Tibial artery (tissue), 4 donors: Measurements from ENCODE around the gene MMP26.

Experiments used
- DNase-seq, 2 donors: peaks; one replicate each; pipeline ENCODE4 v3.0.0-alpha.2; 2019
- H3K27ac ChIP-seq, 2 donors: fragments of 200-600 bp; sonication (generic) in 1 of 2; 1 replicate in 1 of 2; 2 replicates in 1 of 2; pipeline ENCODE4 v1.5.1; 2018 to 2019; ENCODE audit warnings: mild to moderate bottlenecking in 1 of 2
- H3K27me3 ChIP-seq, 2 donors: fragments of 200-600 bp; sonication (generic) in 1 of 2; one replicate each; pipeline versions ENCODE4 v1.5.1 to v1.6.0; 2016 to 2019
- H3K36me3 ChIP-seq, 3 donors: fragments of 200-600 bp; sonication (generic) in 2 of 3; one replicate each; pipeline ENCODE4 v1.5.1; 2016 to 2019; ENCODE audit warnings: mild to moderate bottlenecking in 2 of 3
- H3K4me1 ChIP-seq, 4 donors: fragments of 200-600 bp; sonication (generic) in 2 of 4; 1 replicate in 3 of 4; 2 replicates in 1 of 4; pipeline ENCODE4 v1.5.1; 2016 to 2019
- H3K4me3 ChIP-seq, 2 donors: fragments of 200-600 bp; sonication (generic) in 1 of 2; 1 replicate in 1 of 2; 2 replicates in 1 of 2; pipeline ENCODE4 v1.5.1; 2018 to 2019; ENCODE audit warnings: mild to moderate bottlenecking in 2 of 2
- H3K9me3 ChIP-seq, 3 donors: fragments of 200-600 bp; sonication (generic) in 1 of 3; one replicate each; pipeline ENCODE4 v1.5.1; 2016 to 2019
- CTCF ChIP-seq, 2 experiments: fragments of 200-600 bp in 1 of 2; fragments of 450-650 bp in 1 of 2; IDR thresholded peaks; one replicate each; pipeline ENCODE4 v1.5.1; 2017 to 2019; ENCODE audit warnings: antibody characterized with exemption in 2 of 2, mild to moderate bottlenecking in 1 of 2, moderate library complexity in 1 of 2
- intact Hi-C: fragments of 100-400 bp; cut with DNase I; formaldehyde crosslinking; loops from one replicate; pipeline ENCODE4 v1.15.0; 2023; ENCODE audit warnings: low total_unique reads

Gene MMP26

DNA sequence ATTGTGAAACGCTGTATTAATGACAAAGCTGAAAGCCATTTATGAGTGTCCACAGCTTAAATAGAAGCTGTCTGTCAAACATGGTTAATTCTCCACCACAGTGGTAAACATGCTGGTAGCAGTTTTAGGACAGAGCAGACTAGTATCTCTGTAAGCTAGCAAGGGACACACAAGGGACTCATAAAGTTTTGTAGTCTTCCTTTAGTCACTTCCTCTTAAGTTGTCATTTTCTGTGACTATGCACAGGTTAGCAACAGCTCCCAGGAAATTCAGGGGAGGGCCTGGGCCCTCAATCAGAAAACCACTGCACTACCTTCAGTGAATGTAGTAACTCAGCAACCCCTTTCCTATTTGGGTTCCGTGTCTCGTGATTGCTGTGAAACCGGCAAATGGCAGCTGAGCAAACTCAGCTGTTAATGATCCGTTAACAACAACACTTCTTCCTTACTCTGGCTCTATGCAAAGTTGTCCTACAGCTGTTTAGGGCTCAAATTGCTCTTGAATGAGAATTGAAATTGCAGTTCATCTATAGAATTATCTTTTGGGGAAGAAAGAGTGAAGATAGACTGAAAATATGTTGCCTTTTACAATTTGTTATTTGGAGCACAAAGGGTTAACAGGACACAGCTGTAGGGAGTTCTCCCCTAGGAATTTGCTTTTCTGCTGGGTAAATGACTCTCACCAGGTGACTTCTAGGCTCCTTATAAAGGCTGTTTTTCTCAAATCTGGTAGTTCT lies at the start of gene MMP26:
Gene MMP26 (plus strand): TSS at position 731 of the 736 bp plus-strand sequence.
- Histone ChIP-seq H3K4me1 (peaks cover 0 to 19% (median 7%) of the 10 kb centered on the region in 4 donors), H3K9me3 (no peaks in the 10 kb centered on the region), H3K27me3 (no peaks in the 10 kb centered on the region), H3K27ac (peak within 1 kb of the TSS; percentile 23 to 46), H3K36me3 (no peaks in the 10 kb centered on the region), H3K4me3 (peak within 1 kb of the TSS in 1 of 2 donors; percentile 1)
- intact Hi-C loops: no loop called here
- DNase-seq: no peak
- no peak for TF ChIP-seq CTCF (IDR thresholded peaks at IDR 0.05)

- TF ChIP-seq CTCF (IDR thresholded peaks at IDR 0.05): no peak
- Histone ChIP-seq H3K4me3 (no peak overlapping the region), H3K4me1 (no peaks in the 10 kb centered on the region), H3K27me3 (no peaks in the 10 kb centered on the region), H3K27ac (no peak overlapping the region), H3K9me3 (no peaks in the 10 kb centered on the region), H3K36me3 (no peaks in the 10 kb centered on the region)
- intact Hi-C loops: no loop called here
- no peak for DNase-seq
Measured at GRCh38 chr11:4658629-4659445, 45.7 kb upstream of the MMP26 start.

- no peak overlapping the region for H3K4me3 ChIP-seq
- intact Hi-C loops: no loop called here
- no peaks in the 10 kb centered on the region for H3K27me3 ChIP-seq
- H3K36me3 ChIP-seq: no peaks in the 10 kb centered on the region
- TF ChIP-seq CTCF (IDR thresholded peaks at IDR 0.05): no peak
- no peaks in the 10 kb centered on the region for H3K9me3 ChIP-seq
- no peak for DNase-seq
- H3K4me1 ChIP-seq: no peaks in the 10 kb centered on the region
- no peak overlapping the region for H3K27ac ChIP-seq
Measured at GRCh38 chr11:4662876-4663275, 41.7 kb upstream of the MMP26 start.

- H3K27ac ChIP-seq: no peak overlapping the region
- H3K4me1 ChIP-seq: no peaks in the 10 kb centered on the region
- H3K36me3 ChIP-seq: no peaks in the 10 kb centered on the region
- no peak for TF ChIP-seq CTCF (IDR thresholded peaks at IDR 0.05)
- H3K27me3 ChIP-seq: no peaks in the 10 kb centered on the region
- H3K9me3 ChIP-seq: no peaks in the 10 kb centered on the region
- DNase-seq: no peak
- H3K4me3 ChIP-seq: no peak overlapping the region
- intact Hi-C loops: no loop called here
Measured at GRCh38 chr11:4664183-4664582, 40.4 kb upstream of the MMP26 start.

DNA sequence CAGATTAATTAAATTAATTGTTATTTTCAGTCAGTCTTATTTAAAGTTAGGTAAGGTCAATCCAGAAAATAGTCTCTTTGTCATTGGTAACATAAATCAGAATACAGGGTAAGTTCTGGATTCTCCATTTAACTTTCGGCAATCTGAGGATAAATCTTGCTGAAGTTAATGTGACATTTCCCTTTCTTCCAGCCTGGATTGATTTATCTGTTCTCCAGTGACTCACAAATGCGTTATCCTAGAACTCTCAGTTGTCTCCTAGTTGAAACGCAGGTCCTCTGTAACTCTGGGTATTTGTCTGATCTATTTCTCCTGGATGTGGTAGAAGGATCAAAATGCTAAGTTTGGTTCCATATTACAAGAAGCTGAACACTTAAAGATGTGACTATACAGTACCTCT lies 39.8 kb upstream of the MMP26 start:
- no peak for DNase-seq
- H3K36me3 ChIP-seq: no peaks in the 10 kb centered on the region
- TF ChIP-seq CTCF (IDR thresholded peaks at IDR 0.05): no peak
- H3K27ac ChIP-seq: no peak overlapping the region
- H3K4me3 ChIP-seq: no peak overlapping the region
- no peaks in the 10 kb centered on the region for H3K4me1 ChIP-seq
- intact Hi-C loops: no loop called here
- H3K27me3 ChIP-seq: no peaks in the 10 kb centered on the region
- no peaks in the 10 kb centered on the region for H3K9me3 ChIP-seq
